HCT116 (cell line): Measurements from ENCODE around the gene CPNE9. TPM values are rescaled to one million over a fixed set of nuclear protein-coding genes. Genes with fewer than 3 reads are reported as not detected.

Experiments used
- ATAC-seq: fragments of 200-7000 bp; cut with Tn5 transposase; 2 replicates; pipeline ENCODE4 v1.9.1; 2020; ENCODE audit warnings: mild to moderate bottlenecking, moderate library complexity
- BruUV-seq: library from RNA; stranded (reverse); fragments of 400-500 nt; replicated peaks from 2 replicates; lab custom pipeline; 2021; lab: Mats Ljungman, UMichigan
- CTCF ChIA-PET: fragments of 300-600 bp; sonication (Branson Sonifier 250); formaldehyde crosslinking; loops from one replicate; lab custom pipeline; 2021; ENCODE audit warnings: antibody characterized with exemption; lab: Charles Lee
- POLR2A ChIA-PET: fragments of 300-600, 350-600 bp; sonication (Branson Sonifier 250); formaldehyde crosslinking; loops from one replicate; lab custom pipeline; 2021; ENCODE audit warnings: antibody characterized with exemption; lab: Charles Lee
- RAD21 ChIA-PET, 2 experiments: fragments of 300-600 bp; sonication (Branson Sonifier 250); formaldehyde crosslinking; loops; one replicate each; lab custom pipeline; 2023; ENCODE audit warnings: low total read pairs in 2 of 2; ENCODE audit not compliant: uncharacterized antibody in 2 of 2, unreplicated experiment in 2 of 2, low non-redundant PET in 1 of 2; lab: Charles Lee
- DNase-seq: peaks from one replicate; pipeline ENCODE4 v3.0.0-alpha.2; 2010; ENCODE audit warnings: low read depth, low spot score
- H2AFZ ChIP-seq: fragments of 200-600 bp; shearing (Covaris generic), sonication (generic); 2 replicates; pipeline ENCODE4 v1.6.1; 2017; ENCODE audit warnings: low read depth, mixed run types, mixed read lengths, antibody characterized with exemption, low read length; ENCODE audit not compliant: poor library complexity, severe bottlenecking
- H3K27ac ChIP-seq: 2 replicates; pipeline ENCODE4 v1.5.1; 2012; ENCODE audit warnings: low read depth, low read length
- H3K27me3 ChIP-seq: fragments of 200-600 bp; sonication (generic); 2 replicates; pipeline ENCODE4 v1.6.1; 2016; ENCODE audit warnings: mixed run types, low read length, mixed read lengths; ENCODE audit not compliant: insufficient read depth
- H3K36me3 ChIP-seq, 2 experiments: fragments of 200-500 bp in 1 of 2; fragments of 200-600 bp in 1 of 2; sonication (Bioruptor generic) in 1 of 2; sonication (generic) in 1 of 2; 2 replicates each; pipeline versions ENCODE4 v1.5.1 to v1.6.1; 2014 to 2016; ENCODE audit warnings: low read length in 2 of 2, inconsistent platforms in 1 of 2, mixed read lengths in 1 of 2, mixed run types in 1 of 2; ENCODE audit not compliant: insufficient read depth in 2 of 2, control insufficient read depth in 1 of 2
- H3K4me1 ChIP-seq, 2 experiments: fragments of 200-600 bp in 1 of 2; sonication (generic) in 1 of 2; 2 replicates each; pipeline versions ENCODE4 v1.5.1 to v1.6.1; 2012 to 2017; ENCODE audit warnings: low read length in 2 of 2, inconsistent platforms in 1 of 2, mild to moderate bottlenecking in 1 of 2, mixed read lengths in 1 of 2, mixed run types in 1 of 2, moderate library complexity in 1 of 2; ENCODE audit not compliant: insufficient read depth in 2 of 2, control insufficient read depth in 1 of 2
- H3K4me2 ChIP-seq: fragments of 200-600 bp; sonication (generic); 2 replicates; pipeline ENCODE4 v1.6.1; 2017; ENCODE audit warnings: mixed run types, low read length, mixed read lengths
- H3K4me3 ChIP-seq, 2 experiments: fragments of 200-600 bp in 1 of 2; sonication (generic) in 1 of 2; replicated peaks in 1 of 2; 2 replicates each; pipeline ENCODE4 v1.5.1; 2011 to 2016; ENCODE audit warnings: low read length in 2 of 2, control low read depth in 1 of 2, low read depth in 1 of 2, mild to moderate bottlenecking in 1 of 2, mixed read lengths in 1 of 2, mixed run types in 1 of 2
- H3K79me2 ChIP-seq: fragments of 200-600 bp; sonication (generic); 2 replicates; pipeline ENCODE4 v1.6.1; 2017; ENCODE audit warnings: mild to moderate bottlenecking, mixed run types, low read length, moderate library complexity, mixed read lengths; ENCODE audit not compliant: insufficient read depth
- H3K9ac ChIP-seq: fragments of 200-600 bp; sonication (generic); 2 replicates; pipeline ENCODE4 v1.6.1; 2016; ENCODE audit warnings: low read length, mixed read lengths
- H3K9me2 ChIP-seq: fragments of 200-600 bp; sonication (generic), shearing (Covaris generic); 2 replicates; pipeline ENCODE4 v1.6.1; 2017; ENCODE audit warnings: mixed run types, mild to moderate bottlenecking, moderate library complexity; ENCODE audit not compliant: insufficient read depth
- H3K9me3 ChIP-seq, 2 experiments: fragments of 200-500 bp in 1 of 2; fragments of 200-600 bp in 1 of 2; sonication (Bioruptor generic) in 1 of 2; sonication (generic) in 1 of 2; 2 replicates each; pipeline ENCODE4 v1.6.1; 2014 to 2017; ENCODE audit warnings: low read length in 2 of 2, mixed read lengths in 2 of 2, inconsistent platforms in 1 of 2, low read depth in 1 of 2, mild to moderate bottlenecking in 1 of 2, mixed run types in 1 of 2, moderate library complexity in 1 of 2; ENCODE audit not compliant: control insufficient read depth in 1 of 2, insufficient read depth in 1 of 2
- H4K20me1 ChIP-seq: fragments of 200-600 bp; sonication (generic), shearing (Covaris generic); 2 replicates; pipeline ENCODE4 v1.6.1; 2017; ENCODE audit warnings: mixed run types, mild to moderate bottlenecking, moderate library complexity; ENCODE audit not compliant: insufficient read depth
- CEBPB ChIP-seq: IDR thresholded peaks from 2 replicates; pipeline ENCODE4 v1.6.1; 2012; ENCODE audit warnings: low read depth
- SP1 ChIP-seq: IDR thresholded peaks from 2 replicates; pipeline ENCODE4 v1.6.1; 2012; ENCODE audit warnings: low read depth
- ZFX ChIP-seq: fragments of 450-650 bp; IDR thresholded peaks from 2 replicates; pipeline ENCODE4 v1.6.1; 2017
- intact Hi-C: fragments of 100-400 bp; cut with micrococcal nuclease; formaldehyde crosslinking; loops from 2 replicates; pipeline ENCODE4 v1.10.0; 2022
- total RNA-seq: library from RNA; stranded (reverse); gene quantifications from one replicate; pipeline ENCODE4 v1.2.1, GENCODE V29; 2021; ENCODE audit not compliant: unreplicated experiment

The CPNE9 gene
- total RNA-seq, 1 experiment from 2014 or later, result 0.98 TPM

GRCh38 chr3:9712415-9712814 is 8.8 kb downstream of the CPNE9 start:
- Histone ChIP-seq H3K79me2 (no peaks in the 10 kb centered on the region), H3K27me3 (peaks cover 3% of the 10 kb centered on the region; the same call in 1 of the 2 replicates), H2AFZ (no peak overlapping the region), H3K4me2 (no peak overlapping the region), H3K4me1 (peaks cover 10 to 14% of the 10 kb centered on the region in 2 experiments), H3K36me3 (no peaks in the 10 kb centered on the region), H3K27ac (no peak overlapping the region), H3K9me3 (no peaks in the 10 kb centered on the region), H3K9me2 (no peaks in the 10 kb centered on the region), H3K4me3 (no peak overlapping the region), H3K9ac (no peak overlapping the region), H4K20me1 (no peaks in the 10 kb centered on the region)
- RAD21 ChIA-PET, result no interaction called here
- no TSS peak for BruUV-seq
- DNase-seq, result no peak
- intact Hi-C loops, result no loop called here
- TF ChIP-seq ZFX (no peak), SP1 (no peak)
- POLR2A ChIA-PET, result no interaction called here
- CTCF ChIA-PET, result interaction anchor here (0.8 kb wide), 1 partner anchor 11 kb away, joined by 3 read pairs; no protein-coding TSS in a partner anchor
- no peak for ATAC-seq

- Histone ChIP-seq H3K9me3 (no peaks in the 10 kb centered on the region), H2AFZ (no peak overlapping the region), H3K4me2 (no peak overlapping the region), H3K9me2 (no peaks in the 10 kb centered on the region), H3K9ac (no peak overlapping the region), H3K27me3 (peaks cover 3% of the 10 kb centered on the region; the same call in 1 of the 2 replicates), H3K79me2 (no peaks in the 10 kb centered on the region), H3K27ac (no peak overlapping the region), H4K20me1 (no peaks in the 10 kb centered on the region), H3K36me3 (no peaks in the 10 kb centered on the region), H3K4me1 (peaks cover 10 to 14% of the 10 kb centered on the region in 2 experiments), H3K4me3 (no peak overlapping the region)
- CTCF ChIA-PET, result no interaction called here
- DNase-seq, result no peak
- POLR2A ChIA-PET, result no interaction called here
- BruUV-seq, result no TSS peak
- no peak for TF ChIP-seq CEBPB
- intact Hi-C loops, result no loop called here
- no peak for ATAC-seq
- RAD21 ChIA-PET, result no interaction called here
These were observed 9.5 kb downstream of the CPNE9 start for GRCh38 chr3:9713142-9713541.
